Measurements from ENCODE around the gene NRXN3.

The NRXN3 gene

DNA sequence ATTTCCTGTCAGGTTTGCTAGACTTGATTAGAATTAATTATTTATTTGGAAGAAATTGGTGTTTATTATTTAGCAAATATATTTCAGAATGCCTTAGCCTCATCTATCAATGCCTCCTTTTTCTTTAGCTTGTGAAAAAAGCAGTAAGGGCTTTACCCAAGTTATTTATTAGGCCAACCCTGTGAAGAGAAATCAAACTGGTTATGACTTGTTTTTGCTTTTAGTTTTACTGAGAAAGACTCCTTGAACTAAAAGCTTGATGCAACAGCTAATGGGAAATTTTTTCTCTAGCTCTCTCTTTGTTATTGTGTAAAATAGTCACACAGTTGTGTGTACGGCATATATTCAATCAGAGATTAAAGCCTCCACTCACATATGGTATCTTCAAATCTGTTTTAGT is 1734.3 kb downstream of the NRXN3 start:
- TF ChIP-seq, protein P1, sequence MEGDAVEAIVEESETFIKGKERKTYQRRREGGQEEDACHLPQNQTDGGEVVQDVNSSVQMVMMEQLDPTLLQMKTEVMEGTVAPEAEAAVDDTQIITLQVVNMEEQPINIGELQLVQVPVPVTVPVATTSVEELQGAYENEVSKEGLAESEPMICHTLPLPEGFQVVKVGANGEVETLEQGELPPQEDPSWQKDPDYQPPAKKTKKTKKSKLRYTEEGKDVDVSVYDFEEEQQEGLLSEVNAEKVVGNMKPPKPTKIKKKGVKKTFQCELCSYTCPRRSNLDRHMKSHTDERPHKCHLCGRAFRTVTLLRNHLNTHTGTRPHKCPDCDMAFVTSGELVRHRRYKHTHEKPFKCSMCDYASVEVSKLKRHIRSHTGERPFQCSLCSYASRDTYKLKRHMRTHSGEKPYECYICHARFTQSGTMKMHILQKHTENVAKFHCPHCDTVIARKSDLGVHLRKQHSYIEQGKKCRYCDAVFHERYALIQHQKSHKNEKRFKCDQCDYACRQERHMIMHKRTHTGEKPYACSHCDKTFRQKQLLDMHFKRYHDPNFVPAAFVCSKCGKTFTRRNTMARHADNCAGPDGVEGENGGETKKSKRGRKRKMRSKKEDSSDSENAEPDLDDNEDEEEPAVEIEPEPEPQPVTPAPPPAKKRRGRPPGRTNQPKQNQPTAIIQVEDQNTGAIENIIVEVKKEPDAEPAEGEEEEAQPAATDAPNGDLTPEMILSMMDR (IDR thresholded peaks at IDR 0.05; ENCODE audit: insufficient read depth, low read depth, low read length, missing control alignments) = no peak
- H3K4me3 ChIP-seq (ENCODE audit: low read depth, low read length) = no peak overlapping the region
- no peak for DNase-seq (ENCODE audit: low read depth)

DNA sequence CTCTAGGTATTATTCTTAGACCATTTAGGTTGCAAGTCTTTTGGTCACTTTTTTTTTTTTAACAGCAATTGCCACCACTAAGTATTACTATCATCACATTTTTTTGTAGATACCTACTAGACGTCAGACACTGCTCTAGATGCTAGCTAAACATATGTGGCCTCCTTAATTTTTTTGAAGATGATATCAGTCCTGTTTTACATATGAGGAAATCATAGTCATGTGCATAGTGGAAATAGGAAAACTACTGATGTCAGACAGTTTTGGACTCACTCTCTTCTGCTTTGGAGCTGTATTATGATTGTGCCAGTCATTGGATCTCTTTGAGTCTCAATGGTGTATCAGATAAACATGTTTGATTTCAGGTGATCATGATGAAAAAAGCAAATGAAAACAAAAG is 1736.8 kb downstream of the NRXN3 start:
- TF ChIP-seq, protein P1 (IDR thresholded peaks at IDR 0.05; ENCODE audit: insufficient read depth, low read depth, low read length, missing control alignments) = no peak
- no peak overlapping the region for H3K4me3 ChIP-seq (ENCODE audit: low read depth, low read length)
- DNase-seq (ENCODE audit: low read depth) = no peak

DNA sequence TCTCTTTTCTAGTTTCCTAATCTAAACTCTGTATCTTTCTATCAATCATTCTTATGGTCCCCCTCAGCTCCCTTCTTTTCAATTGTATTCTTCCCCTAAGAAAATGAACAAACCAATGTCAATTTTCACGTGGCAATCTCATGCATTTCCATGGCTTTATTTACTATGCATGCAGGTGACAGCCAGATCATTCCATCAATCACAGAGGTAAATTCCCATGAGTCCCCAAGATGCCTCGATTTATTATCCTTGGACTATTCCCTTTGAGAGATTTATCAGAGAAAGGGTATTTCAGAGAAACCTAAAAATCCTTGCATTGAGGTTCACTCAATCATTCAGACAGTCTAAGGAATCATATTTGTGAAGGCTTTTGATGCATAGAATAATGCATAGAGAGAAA is 1739.9 kb downstream of the NRXN3 start:
- no peak for DNase-seq (ENCODE audit: low read depth)
- TF ChIP-seq, protein P1 (IDR thresholded peaks at IDR 0.05; ENCODE audit: insufficient read depth, low read depth, low read length, missing control alignments) = no peak
- H3K4me3 ChIP-seq (ENCODE audit: low read depth, low read length) = no peak overlapping the region

DNA sequence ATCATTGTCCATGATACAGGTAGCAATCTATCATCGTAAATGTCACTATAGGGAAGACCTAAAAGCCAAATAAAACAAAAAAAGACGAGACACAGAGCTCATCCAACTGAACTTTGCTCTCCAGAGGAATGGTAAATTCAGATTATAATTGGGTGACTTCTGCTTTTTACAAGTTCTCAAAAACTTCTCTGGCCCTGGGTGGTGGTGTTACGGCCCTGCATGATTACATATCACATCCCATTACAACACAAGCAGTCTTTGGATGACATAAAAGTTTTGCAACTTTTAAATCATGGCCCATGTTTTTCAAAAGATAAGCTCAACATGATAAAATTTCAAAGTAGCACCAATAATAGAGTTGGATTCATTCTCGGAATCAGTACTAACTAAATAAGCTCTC is 1741.6 kb downstream of the NRXN3 start:
- no peak overlapping the region for H3K4me3 ChIP-seq (ENCODE audit: low read depth, low read length)
- TF ChIP-seq, protein P1 (IDR thresholded peaks at IDR 0.05; ENCODE audit: insufficient read depth, low read depth, low read length, missing control alignments) = no peak
- DNase-seq (ENCODE audit: low read depth) = no peak

DNA sequence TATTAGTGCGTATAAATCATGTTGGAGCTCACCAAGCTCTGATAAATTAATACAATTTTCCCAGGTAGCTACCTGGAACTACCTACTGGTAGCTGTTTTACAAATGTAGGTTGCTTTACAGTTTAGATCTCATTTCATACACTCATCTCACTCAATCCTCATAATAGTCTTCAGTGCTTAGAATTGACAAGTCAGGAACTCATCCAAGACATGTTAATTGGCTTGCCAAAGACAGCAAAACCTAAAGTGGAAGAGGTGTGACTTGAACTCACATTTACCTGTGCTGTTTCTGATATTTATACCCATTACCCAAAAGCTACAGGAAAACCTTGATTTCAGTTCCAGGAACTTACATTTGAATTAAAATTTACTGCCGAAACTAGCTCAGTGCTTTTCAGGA is 1744.4 kb downstream of the NRXN3 start:
- no peak overlapping the region for H3K4me3 ChIP-seq (ENCODE audit: low read depth, low read length)
- DNase-seq (ENCODE audit: low read depth) = no peak
- TF ChIP-seq, protein P1 (IDR thresholded peaks at IDR 0.05; ENCODE audit: insufficient read depth, low read depth, low read length, missing control alignments) = no peak

DNA sequence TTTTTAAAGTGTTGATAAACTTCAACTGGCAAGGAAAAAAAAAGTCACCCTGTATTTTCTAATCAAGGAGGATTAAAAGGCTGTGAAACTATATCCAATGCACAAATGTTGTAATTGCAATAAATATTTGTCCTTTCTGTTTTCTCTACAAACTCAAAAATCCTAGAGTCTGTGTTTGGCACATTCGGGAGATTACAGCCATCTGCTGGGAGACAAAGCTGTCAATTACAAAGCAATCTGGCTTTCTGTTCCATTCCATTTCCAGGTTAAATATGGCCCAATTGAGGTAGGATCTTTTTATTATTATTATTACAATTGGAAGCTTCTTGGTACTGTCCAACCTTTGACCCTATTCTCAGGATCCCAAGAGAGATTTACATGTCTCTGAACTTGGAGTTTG is 1745.2 kb downstream of the NRXN3 start:
- DNase-seq (ENCODE audit: low read depth) = no peak
- H3K4me3 ChIP-seq (ENCODE audit: low read depth, low read length) = no peak overlapping the region
- TF ChIP-seq, protein P1 (IDR thresholded peaks at IDR 0.05; ENCODE audit: insufficient read depth, low read depth, low read length, missing control alignments) = no peak

DNA sequence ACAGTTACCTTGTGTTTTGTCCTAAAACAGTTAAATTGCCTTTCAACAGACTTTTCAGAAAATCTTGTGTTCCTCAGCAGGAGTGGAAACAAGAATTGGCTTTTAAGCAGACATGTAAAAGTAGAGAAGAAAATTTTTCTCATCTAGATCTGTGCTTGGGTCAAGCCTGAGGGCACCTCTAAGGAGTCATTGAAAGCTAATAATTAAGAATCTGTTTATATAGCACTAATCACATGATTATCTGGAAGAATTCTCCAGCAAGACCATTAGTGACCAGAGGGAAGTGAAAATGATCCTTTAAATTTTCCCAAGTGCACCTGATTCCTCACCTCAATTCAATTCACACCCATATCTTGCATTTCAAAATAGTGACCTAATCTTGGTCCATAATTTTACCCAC is 1746.1 kb downstream of the NRXN3 start:
- TF ChIP-seq, protein P1 (IDR thresholded peaks at IDR 0.05; ENCODE audit: insufficient read depth, low read depth, low read length, missing control alignments) = no peak
- no peak for DNase-seq (ENCODE audit: low read depth)
- H3K4me3 ChIP-seq (ENCODE audit: low read depth, low read length) = no peak overlapping the region
